Liver (tissue), 9 donors: ENCODE measurements around the gene CD300LD. TPM values are rescaled to one million over a fixed set of nuclear protein-coding genes. Genes with fewer than 3 reads are reported as not detected.

Experiments used
- DNase-seq: peaks from one replicate; pipeline ENCODE4 v3.0.0-alpha.2; 2017; ENCODE audit warnings: low spot score
- H3K27ac ChIP-seq, 2 donors: one replicate each; pipeline ENCODE4 v1.7.0; 2013; ENCODE audit warnings: inconsistent platforms in 2 of 2, low read length in 2 of 2, control low read depth in 1 of 2, low read depth in 1 of 2, mild to moderate bottlenecking in 1 of 2
- H3K27me3 ChIP-seq, 4 donors: one replicate each; pipeline versions ENCODE4 v1.6.1 to v1.7.0; 2013; ENCODE audit warnings: low read length in 3 of 4, inconsistent platforms in 1 of 4, mild to moderate bottlenecking in 1 of 4, moderate library complexity in 1 of 4; ENCODE audit not compliant: control insufficient read depth in 4 of 4, insufficient read depth in 4 of 4
- H3K36me3 ChIP-seq, 4 donors: one replicate each; pipeline versions ENCODE4 v1.6.1 to v1.7.0; 2013; ENCODE audit warnings: low read length in 3 of 4, mild to moderate bottlenecking in 3 of 4, low read depth in 1 of 4, moderate library complexity in 1 of 4; ENCODE audit not compliant: control insufficient read depth in 4 of 4, insufficient read depth in 3 of 4
- H3K4me1 ChIP-seq, 4 donors: one replicate each; pipeline versions ENCODE4 v1.6.1 to v1.7.0; 2013; ENCODE audit warnings: low read length in 3 of 4, mild to moderate bottlenecking in 3 of 4, moderate library complexity in 1 of 4; ENCODE audit not compliant: control insufficient read depth in 4 of 4, insufficient read depth in 4 of 4
- H3K4me3 ChIP-seq, 3 donors: one replicate each; pipeline versions ENCODE4 v1.6.1 to v1.7.0; 2013; ENCODE audit warnings: low read length in 3 of 3, control low read depth in 1 of 3, low read depth in 1 of 3, mild to moderate bottlenecking in 1 of 3
- H3K9ac ChIP-seq, 2 donors: one replicate each; pipeline ENCODE4 v1.7.0; 2013; ENCODE audit warnings: low read length in 2 of 2, mild to moderate bottlenecking in 2 of 2, moderate library complexity in 2 of 2, control low read depth in 1 of 2, low read depth in 1 of 2
- H3K9me3 ChIP-seq, 4 donors: one replicate each; pipeline versions ENCODE4 v1.6.1 to v1.7.0; 2013; ENCODE audit warnings: low read length in 3 of 4; ENCODE audit not compliant: control insufficient read depth in 4 of 4
- ATF3 ChIP-seq: IDR thresholded peaks from 2 replicates; pipeline ENCODE4 v1.6.1; 2016; ENCODE audit warnings: antibody characterized with exemption
- FOXA1 ChIP-seq: IDR thresholded peaks from 2 replicates; pipeline ENCODE4 v1.6.1; 2016; ENCODE audit warnings: antibody characterized with exemption
- FOXA2 ChIP-seq: IDR thresholded peaks from 2 replicates; pipeline ENCODE4 v1.6.1; 2016; ENCODE audit warnings: antibody characterized with exemption
- GABPA ChIP-seq, 2 donors: IDR thresholded peaks in 1 of 2; conservative IDR thresholded peaks in 1 of 2; 2 replicates each; pipeline ENCODE4 v1.6.1; 2016; ENCODE audit warnings: antibody characterized with exemption in 2 of 2, mild to moderate bottlenecking in 1 of 2, moderate library complexity in 1 of 2
- HNF4A ChIP-seq, 2 donors: conservative IDR thresholded peaks; 2 replicates each; pipeline ENCODE4 v1.6.1; 2016; ENCODE audit warnings: antibody characterized with exemption in 2 of 2, mild to moderate bottlenecking in 2 of 2
- HNF4G ChIP-seq: IDR thresholded peaks from 2 replicates; pipeline ENCODE4 v1.6.1; 2016; ENCODE audit warnings: antibody characterized with exemption
- MAX ChIP-seq: IDR thresholded peaks from 2 replicates; pipeline ENCODE4 v1.6.1; 2016; ENCODE audit warnings: antibody characterized with exemption
- NR2F2 ChIP-seq: IDR thresholded peaks from 2 replicates; pipeline ENCODE4 v1.6.1; 2016; ENCODE audit warnings: antibody characterized with exemption
- REST ChIP-seq: IDR thresholded peaks from 2 replicates; pipeline ENCODE4 v1.6.1; 2016; ENCODE audit warnings: antibody characterized with exemption, mild to moderate bottlenecking
- RXRA ChIP-seq, 2 donors: IDR thresholded peaks; 2 replicates each; pipeline ENCODE4 v1.6.1; 2017 to 2018; ENCODE audit warnings: antibody characterized with exemption in 2 of 2, mild to moderate bottlenecking in 1 of 2
- SP1 ChIP-seq: IDR thresholded peaks from 2 replicates; pipeline ENCODE4 v1.6.1; 2018; ENCODE audit warnings: antibody characterized with exemption, mild to moderate bottlenecking
- TAF1 ChIP-seq: conservative IDR thresholded peaks from 2 replicates; pipeline ENCODE4 v1.6.1; 2016; ENCODE audit warnings: antibody characterized with exemption, mild to moderate bottlenecking
- ZBTB33 ChIP-seq: IDR thresholded peaks from 2 replicates; pipeline ENCODE4 v1.6.1; 2016; ENCODE audit warnings: antibody characterized with exemption
- WGBS: extraction: QIAGEN DNeasy Blood & Tissue Kit; methylation state at CpG from one replicate; pipeline ENCODE4 v1.1.7; 2013; 5-methylcytosine and 5-hydroxymethylcytosine counted together
- polyA plus RNA-seq, 2 donors: library from polyadenylated mRNA; stranded (reverse) in 1 of 2; unstranded in 1 of 2; fragments of 200-250 nt in 1 of 2; fragments of >200 nt in 1 of 2; fragmentation: Nextera tagmentation in 1 of 2; extraction: Ambion mirVana in 1 of 2; gene quantifications; one replicate each; pipeline versions ENCODE4 v1.2.1 to v1.2.3, GENCODE V29; 2013 to 2015
- total RNA-seq, 2 donors: library from RNA; depleted of rRNA; stranded (reverse); fragments of >200 nt; gene quantifications; one replicate each; pipeline ENCODE4 v1.2.3, GENCODE V29; 2014
- donor health status: healthy.
- donor health status: healthy.
- donor health status: healthy.
- donor health status: healthy.
- donor health status: healthy.

The CD300LD gene
- total and polyA plus RNA-seq, 4 donors, result 0.08 TPM; not detected in 3

- Histone ChIP-seq H3K4me1 (no peaks in the 10 kb centered on the region), H3K36me3 (no peaks in the 10 kb centered on the region), H3K27ac (no peak overlapping the region), H3K27me3 (peaks cover 0 to 7% (median 1%) of the 10 kb centered on the region in 4 donors), H3K9me3 (no peaks in the 10 kb centered on the region), H3K4me3 (no peak overlapping the region), H3K9ac (no peak overlapping the region)
- TF ChIP-seq HNF4A (conservative IDR thresholded peaks at IDR 0.05), result no peak
- no peak for TF ChIP-seq TAF1
- TF ChIP-seq FOXA1, result no peak
- no peak for TF ChIP-seq FOXA2
- no peak for TF ChIP-seq SP1
- TF ChIP-seq MAX, result no peak
- no peak for TF ChIP-seq NR2F2
- TF ChIP-seq ATF3, result no peak
- no peak for TF ChIP-seq ZBTB33
- no peak for TF ChIP-seq RXRA (IDR thresholded peaks at IDR 0.05)
- no peak for TF ChIP-seq REST
- no peak for TF ChIP-seq GABPA (IDR thresholded peaks at IDR 0.05 in 1 of 2, conservative IDR thresholded peaks at IDR 0.05 in 1 of 2)
- WGBS, result 69% methylated on average over 6 of the region's 6 CpGs
- DNase-seq, result no peak
Observed at GRCh38 chr17:74641224-74641957, 49.3 kb upstream of the CD300LD start.

- no peaks in the 10 kb centered on the region for H3K9me3 ChIP-seq
- H3K27me3 ChIP-seq, result peaks cover 0 to 3% (median 1%) of the 10 kb centered on the region in 4 donors
- no peak for DNase-seq
- TF ChIP-seq HNF4G, result no peak
- H3K4me3 ChIP-seq, result no peak overlapping the region
- H3K9ac ChIP-seq, result no peak overlapping the region
- WGBS, result 69% methylated on average over 10 of the region's 10 CpGs
- H3K36me3 ChIP-seq, result no peaks in the 10 kb centered on the region
- no peak overlapping the region for H3K27ac ChIP-seq
- H3K4me1 ChIP-seq, result no peaks in the 10 kb centered on the region
Observed at GRCh38 chr17:74639704-74640151, 47.6 kb upstream of the CD300LD start.
